ENCODE measurements around the gene CDK18.

CDK18 gene

DNA sequence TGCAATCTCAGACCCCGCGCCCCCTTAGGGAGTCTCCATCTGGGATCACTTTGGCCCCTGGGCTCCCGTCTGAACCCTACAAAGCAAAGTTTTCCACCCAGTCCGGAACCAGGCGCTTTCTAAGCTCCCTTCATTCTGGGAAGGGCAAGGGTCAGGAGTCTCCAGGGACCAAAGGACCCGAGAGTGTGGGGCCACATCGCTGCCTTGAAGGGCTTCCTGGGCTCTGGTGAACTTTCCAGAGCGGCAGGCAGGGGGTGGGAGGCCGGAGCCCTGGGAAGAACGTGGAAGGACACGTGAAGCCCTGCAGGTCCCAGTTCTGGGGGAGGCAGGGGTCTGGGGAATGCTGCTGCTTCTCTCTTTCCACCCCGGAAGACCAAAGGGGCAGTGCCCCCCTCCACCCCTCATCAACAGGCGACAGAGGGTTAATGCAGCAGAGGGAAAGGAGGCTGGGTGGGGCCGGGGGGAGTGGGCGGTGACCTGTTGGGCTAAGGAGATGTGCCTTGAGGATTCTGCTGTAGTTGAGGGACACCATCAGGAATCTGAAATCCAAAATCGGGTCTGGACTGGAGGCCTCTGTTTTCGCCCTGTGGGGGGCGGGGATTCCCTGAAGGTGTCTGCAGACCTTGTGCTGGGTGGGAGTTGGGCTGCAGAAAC lies 734 bp downstream of the CDK18 start:
- DNase-seq (ENCODE audit: low read depth in 2 of 2): no peak

- no peak for DNase-seq (ENCODE audit: low read depth in 2 of 2)
Measured at GRCh38 chr1:205505791-205506190, 1.3 kb downstream of the CDK18 start.

DNA sequence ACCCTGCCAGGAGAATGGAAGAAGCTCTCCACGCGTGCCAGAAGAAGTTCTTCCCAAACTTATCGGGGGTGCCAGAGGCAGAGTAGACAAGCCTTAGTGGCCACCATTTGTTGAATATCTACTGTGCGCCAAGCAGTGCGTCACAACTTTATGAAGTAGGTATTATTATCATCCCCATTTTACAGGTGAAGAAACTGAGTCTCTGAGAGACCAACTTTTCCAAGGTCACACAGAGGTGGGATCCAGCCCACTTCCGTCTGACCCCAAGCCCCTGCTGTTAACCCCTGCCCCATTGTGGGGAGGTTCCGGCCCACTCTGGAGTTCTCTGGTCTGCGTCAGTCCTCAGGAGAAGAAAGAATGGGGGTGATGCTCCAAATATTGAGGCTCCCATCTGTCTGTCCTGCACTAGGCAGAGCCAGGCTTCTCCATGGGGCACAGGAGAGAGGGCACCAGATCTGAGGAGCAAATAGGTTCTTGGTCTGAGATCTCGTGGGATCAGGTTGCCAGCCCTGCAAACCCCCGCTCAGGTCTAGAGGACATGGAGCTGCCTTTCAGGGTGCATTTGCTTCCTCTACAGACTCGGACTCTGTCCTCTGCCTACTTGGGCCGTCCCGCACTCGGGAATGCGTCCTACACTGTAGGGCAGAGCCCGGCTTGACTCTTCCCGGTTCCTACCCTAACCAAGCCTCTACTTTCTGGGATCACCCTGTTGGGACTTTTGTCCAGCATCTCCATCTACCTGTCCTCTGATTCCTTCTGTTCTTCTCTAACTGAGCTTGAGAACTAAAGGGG lies 2.1 kb downstream of the CDK18 start:
- no peak for DNase-seq (ENCODE audit: low read depth in 2 of 2)

DNA sequence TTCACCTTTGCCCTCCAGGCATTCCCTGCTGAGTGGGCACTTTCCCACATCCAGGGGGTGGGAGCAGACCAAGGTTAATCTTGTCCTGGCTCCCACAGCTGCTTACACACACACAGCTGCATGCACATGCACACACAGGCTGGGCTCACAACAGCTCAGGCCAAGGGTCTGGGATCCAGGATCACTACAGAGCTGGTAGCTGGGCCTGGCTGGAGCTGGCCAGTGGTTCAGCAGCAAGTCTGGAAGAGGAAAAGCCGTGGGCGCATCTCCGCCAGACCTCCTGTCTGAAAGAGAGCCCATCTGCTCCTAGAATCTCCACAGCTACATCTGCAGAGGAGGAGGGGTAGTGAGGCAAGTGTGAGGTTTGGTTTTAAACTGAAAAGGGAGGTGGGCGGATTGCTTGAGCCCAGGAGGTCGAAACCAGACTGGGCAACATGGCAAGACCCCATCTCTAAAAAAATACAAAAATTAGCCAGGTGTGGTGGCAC lies 3.8 kb downstream of the CDK18 start:
- no peak for DNase-seq (ENCODE audit: low read depth in 2 of 2)

GRCh38 chr1:205510308-205510950 lies 6.0 kb downstream of the CDK18 start:
- DNase-seq (ENCODE audit: low read depth in 2 of 2): no peak

DNA sequence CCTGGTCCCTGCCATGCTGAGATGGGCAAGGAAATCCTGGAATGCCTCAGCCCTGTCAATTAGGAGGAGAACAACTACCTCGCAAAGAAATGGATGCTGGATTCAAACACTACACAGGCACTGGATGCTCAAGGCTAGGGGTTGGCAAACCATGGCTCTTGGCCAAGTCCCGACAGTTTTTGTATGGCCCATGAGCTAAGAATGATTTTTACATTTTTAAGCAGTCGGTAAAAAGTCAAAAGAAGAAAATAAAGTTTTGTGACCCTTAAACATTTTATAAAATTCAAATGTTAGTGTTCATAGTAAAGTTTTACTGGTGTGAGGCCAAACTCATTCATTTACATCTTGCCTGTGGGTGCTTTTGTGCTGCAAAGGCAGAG lies 6.5 kb downstream of the CDK18 start:
- no peak for DNase-seq (ENCODE audit: low read depth in 2 of 2)

GRCh38 chr1:205512059-205513045 lies 7.9 kb downstream of the CDK18 start:
- DNase-seq (ENCODE audit: low read depth in 2 of 2): no peak

GRCh38 chr1:205513774-205514173 lies 9.3 kb downstream of the CDK18 start:
- DNase-seq (ENCODE audit: low read depth in 2 of 2): no peak

DNA sequence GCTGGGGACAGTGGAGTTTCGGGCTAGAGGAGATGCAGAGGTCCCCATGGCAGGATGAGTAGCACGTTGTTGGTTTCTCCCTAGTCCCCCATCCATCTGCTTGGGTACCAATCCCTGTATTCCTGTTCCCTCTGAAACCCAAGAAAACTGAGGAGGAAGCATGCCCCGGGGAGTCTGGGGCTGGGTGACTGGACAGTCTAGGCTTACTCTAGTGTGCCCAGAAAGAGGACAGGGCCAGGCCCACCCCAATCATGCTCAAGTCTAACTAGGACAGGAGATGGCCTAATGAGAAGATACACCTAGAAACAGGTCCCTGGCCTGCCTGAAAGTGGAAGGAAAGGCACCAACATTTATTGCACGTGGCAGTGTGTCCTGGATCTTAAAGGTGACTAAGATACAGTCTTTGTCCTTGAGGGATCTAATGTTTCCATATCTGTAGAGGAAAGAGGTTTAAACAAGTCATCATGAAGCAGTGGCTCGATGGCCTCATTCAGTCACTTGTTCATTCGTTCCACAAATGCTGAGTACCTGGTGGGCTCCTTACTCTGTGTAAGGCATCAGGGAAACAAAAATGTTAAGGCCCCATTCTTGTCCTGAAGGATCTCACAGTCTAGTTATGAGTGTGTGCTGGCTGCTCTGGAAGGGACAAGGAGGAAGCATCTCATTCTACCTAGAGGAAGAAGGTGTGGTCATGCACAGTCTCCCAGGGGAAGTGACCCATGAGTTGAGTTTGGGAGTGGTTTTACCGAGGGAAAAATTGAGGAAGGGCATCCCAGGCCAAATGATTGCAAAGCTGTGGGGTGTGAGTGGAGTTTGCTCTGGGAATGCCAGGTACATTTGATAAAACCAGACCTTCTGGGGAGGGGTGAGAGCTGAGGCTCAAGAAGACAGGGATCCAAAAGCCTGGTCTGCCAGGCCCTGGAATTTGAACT lies 10.0 kb downstream of the CDK18 start:
- DNase-seq (ENCODE audit: low read depth in 2 of 2): no peak

- no peak for DNase-seq (ENCODE audit: low read depth in 2 of 2)
Measured at GRCh38 chr1:205515781-205516253, 11.3 kb downstream of the CDK18 start.

DNA sequence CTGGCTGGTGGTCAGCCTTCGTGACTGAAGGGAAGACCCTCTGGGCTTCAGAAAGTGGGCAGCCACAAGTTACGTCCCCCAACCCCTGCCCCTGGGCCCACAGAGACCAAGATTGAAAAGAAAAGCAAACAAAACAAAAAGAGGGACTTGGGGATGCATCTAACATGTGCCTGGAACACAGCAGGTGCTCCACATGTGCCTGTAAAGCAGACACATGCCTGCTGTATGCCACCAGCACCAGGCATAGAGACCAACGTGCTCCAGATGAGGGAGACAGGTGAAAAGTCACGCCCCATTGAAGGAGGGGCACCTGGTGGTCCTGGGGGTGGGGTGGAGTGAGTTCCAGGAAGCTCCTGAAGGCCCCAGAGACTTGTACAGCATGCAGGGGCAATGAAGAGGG lies 11.9 kb downstream of the CDK18 start:
- DNase-seq (ENCODE audit: low read depth in 2 of 2): no peak

GRCh38 chr1:205517288-205517687 lies 12.8 kb downstream of the CDK18 start:
- no peak for DNase-seq (ENCODE audit: low read depth in 2 of 2)

GRCh38 chr1:205517763-205518162 lies 13.3 kb downstream of the CDK18 start:
- no peak for DNase-seq (ENCODE audit: low read depth in 2 of 2)

GRCh38 chr1:205518661-205519540 lies 14.4 kb downstream of the CDK18 start:
- no peak for DNase-seq (ENCODE audit: low read depth in 2 of 2)

- DNase-seq (ENCODE audit: low read depth in 2 of 2): no peak
Measured at GRCh38 chr1:205519541-205520131, 15.2 kb downstream of the CDK18 start.

DNA sequence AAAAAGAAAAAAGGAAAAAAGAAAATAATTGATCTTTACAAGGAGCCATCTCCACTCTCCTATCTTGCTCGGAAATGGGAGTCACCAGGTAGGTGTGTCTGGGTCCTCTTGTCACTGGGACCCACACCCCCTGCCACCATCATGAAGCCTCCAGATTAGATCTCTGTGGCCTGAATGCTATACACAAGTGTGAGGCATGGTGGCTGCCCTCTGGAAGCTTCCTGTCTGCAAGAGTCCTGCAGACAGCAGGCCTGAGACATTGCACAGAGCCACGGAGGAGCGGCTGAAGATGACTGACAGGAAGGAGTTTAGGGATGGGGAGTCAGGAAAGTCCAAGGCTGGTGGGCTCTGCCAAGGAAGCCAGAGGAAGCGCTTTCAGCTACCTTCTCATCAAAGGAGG lies 16.2 kb downstream of the CDK18 start:
- DNase-seq (ENCODE audit: low read depth in 2 of 2): no peak

DNA sequence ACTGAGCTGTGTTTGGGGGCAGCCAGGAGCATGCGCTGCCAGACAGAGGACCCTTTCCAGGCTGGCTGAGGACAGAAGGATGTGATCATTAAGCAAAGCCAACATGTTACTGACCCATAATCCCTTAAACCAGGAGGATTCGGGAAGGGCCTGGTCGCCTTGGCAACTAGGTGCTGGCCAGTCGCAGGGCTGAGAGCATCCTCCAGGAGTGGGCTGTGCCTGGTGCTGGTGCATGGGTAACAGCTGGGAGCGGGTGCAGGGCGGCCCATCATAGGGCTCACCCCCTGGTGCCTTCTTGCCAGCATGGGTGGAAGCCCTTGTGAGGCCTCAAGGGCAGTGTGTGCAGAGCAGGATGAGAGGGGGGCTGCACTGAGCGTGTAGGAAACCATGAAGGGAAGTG lies 17.2 kb downstream of the CDK18 start:
- DNase-seq (ENCODE audit: low read depth in 2 of 2): no peak

- no peak for DNase-seq (ENCODE audit: low read depth in 2 of 2)
Measured at GRCh38 chr1:205522692-205523091, 18.2 kb downstream of the CDK18 start.
